Caco-2 (cell line): ENCODE data around the gene ADORA1. TPM values are rescaled to one million over a fixed set of nuclear protein-coding genes. Genes with fewer than 3 reads are reported as not detected.

Experiments used
- BruUV-seq: library from RNA; stranded (reverse); fragments of 400-500 nt; replicated peaks from 2 replicates; lab custom pipeline; 2021; lab: Mats Ljungman, UMichigan
- CTCF ChIA-PET: fragments of 300-600 bp; sonication (Branson Sonifier 250); formaldehyde crosslinking; loops from one replicate; lab custom pipeline; 2022; ENCODE audit warnings: antibody characterized with exemption; lab: Charles Lee
- POLR2A ChIA-PET: fragments of 300-600 bp; sonication (Branson Sonifier 250); formaldehyde crosslinking; loops from one replicate; lab custom pipeline; 2022; ENCODE audit warnings: antibody characterized with exemption; lab: Charles Lee
- DNase-seq, 2 experiments: peaks; one replicate each; pipeline versions ENCODE4 v3.0.0 to v3.0.0-alpha.2; 2020 to 2022
- H3K27me3 ChIP-seq: replicated peaks from 2 replicates; pipeline ENCODE4 v1.6.0; 2011; ENCODE audit warnings: low read length; ENCODE audit not compliant: control insufficient read depth, insufficient read depth
- H3K36me3 ChIP-seq: 2 replicates; pipeline ENCODE4 v1.5.1; 2011; ENCODE audit warnings: low read length; ENCODE audit not compliant: control insufficient read depth, insufficient read depth
- H3K4me1 ChIP-seq: fragments of 250-450 bp; sonication (Bioruptor Pico); 2 replicates; pipeline ENCODE4 v1.5.1; 2020; ENCODE audit warnings: mild to moderate bottlenecking
- H3K4me3 ChIP-seq: 2 replicates; pipeline ENCODE4 v1.5.1; 2011; ENCODE audit warnings: low read depth, mild to moderate bottlenecking, control low read depth, low read length
- H3K9me3 ChIP-seq: fragments of 250-450 bp; sonication (Bioruptor Pico); 2 replicates; pipeline ENCODE4 v1.5.1; 2020; ENCODE audit warnings: mild to moderate bottlenecking, moderate library complexity
- H3K27ac Mint-ChIP-seq: one replicate; pipeline ENCODE4 v1.8.0; 2022; ENCODE audit warnings: mixed read lengths; ENCODE audit not compliant: unreplicated experiment
- H3K27me3 Mint-ChIP-seq: one replicate; pipeline ENCODE4 v1.8.0; 2022; ENCODE audit warnings: mixed read lengths; ENCODE audit not compliant: insufficient read depth, unreplicated experiment
- H3K36me3 Mint-ChIP-seq: one replicate; pipeline ENCODE4 v1.8.0; 2022; ENCODE audit warnings: mild to moderate bottlenecking, mixed read lengths; ENCODE audit not compliant: insufficient read depth, unreplicated experiment
- H3K4me1 Mint-ChIP-seq: one replicate; pipeline ENCODE4 v1.8.0; 2022; ENCODE audit warnings: low read depth, mixed read lengths; ENCODE audit not compliant: unreplicated experiment
- H3K4me3 Mint-ChIP-seq: one replicate; pipeline ENCODE4 v1.8.0; 2022; ENCODE audit warnings: mild to moderate bottlenecking, moderate library complexity, mixed read lengths; ENCODE audit not compliant: unreplicated experiment
- H3K9me3 Mint-ChIP-seq: one replicate; pipeline ENCODE4 v1.8.0; 2022; ENCODE audit warnings: mixed read lengths; ENCODE audit not compliant: unreplicated experiment
- intact Hi-C: fragments of 100-400 bp; cut with micrococcal nuclease; formaldehyde crosslinking; loops from one replicate; pipeline ENCODE4 v1.10.0; 2022; ENCODE audit not compliant: unreplicated experiment
- total RNA-seq: library from RNA; stranded (reverse); gene quantifications from 2 replicates; pipeline ENCODE4 v1.2.3, GENCODE V29; 2022
- TF ChIP-seq, protein P1 (sequence below), 2 experiments: fragments of 200-600 bp in 1 of 2; IDR thresholded peaks; 1 replicate in 1 of 2; 2 replicates in 1 of 2; pipeline versions ENCODE4 v1.5.1 to v1.8.0; 2011 to 2022; ENCODE audit warnings: antibody characterized with exemption in 1 of 2, control low read depth in 1 of 2, inconsistent platforms in 1 of 2, low read depth in 1 of 2, low read length in 1 of 2, mild to moderate bottlenecking in 1 of 2, moderate library complexity in 1 of 2; ENCODE audit not compliant: insufficient read depth in 1 of 2, severe bottlenecking in 1 of 2, unreplicated experiment in 1 of 2

The ADORA1 gene
- total RNA-seq, 1 experiment from 2014 or later: 46.0 TPM

DNA sequence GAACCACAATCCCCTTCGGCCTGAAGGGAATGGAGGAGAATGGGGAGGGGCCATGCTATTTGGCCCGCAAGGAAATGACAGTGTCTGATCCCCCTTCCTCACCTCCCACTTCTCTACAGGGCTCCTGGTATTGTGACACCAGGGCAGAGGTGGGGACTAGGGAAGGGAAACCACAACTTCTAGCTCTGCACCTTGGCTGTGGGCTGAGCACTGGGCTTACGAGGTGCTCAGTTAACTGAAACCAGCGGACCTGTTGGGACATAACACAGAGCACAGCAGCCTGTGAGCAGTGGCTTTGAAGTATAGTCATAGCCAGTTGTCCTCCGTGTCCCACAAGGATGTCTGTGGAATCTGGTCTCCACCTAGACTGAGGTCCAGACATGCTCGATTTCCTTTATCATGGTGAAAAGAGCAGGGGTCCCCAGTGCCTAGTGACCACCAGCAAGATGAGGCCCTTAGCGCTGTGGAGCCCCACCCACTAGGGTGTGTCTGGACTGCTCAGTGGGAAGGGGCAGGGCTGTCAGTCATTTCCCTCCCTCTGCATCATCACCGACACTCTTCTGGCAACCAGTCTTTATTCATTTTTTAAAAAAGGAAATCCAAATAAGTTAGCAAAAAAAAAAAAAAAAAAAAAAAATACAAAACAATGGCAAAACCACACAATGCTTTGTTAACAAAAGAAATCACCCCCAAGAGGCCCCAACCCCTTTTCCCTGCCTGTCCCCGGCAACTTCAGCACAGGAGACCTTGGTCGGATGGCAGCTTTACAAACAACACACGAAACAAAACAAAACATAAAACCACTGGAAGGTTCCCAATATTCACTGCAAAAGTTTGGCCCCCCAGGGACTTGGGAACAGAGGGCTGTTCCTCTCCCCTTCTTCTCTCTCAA is 44.7 kb upstream of the ADORA1 start:
- H3K4me1 ChIP-seq: no peaks in the 10 kb centered on the region
- H3K27me3 Mint-ChIP-seq: no peaks in the 10 kb centered on the region
- no TSS peak for BruUV-seq
- H3K4me3 Mint-ChIP-seq: no peak overlapping the region
- H3K4me3 ChIP-seq: no peak overlapping the region
- ChIA-PET POLR2A (no interaction called here), CTCF (interaction anchor here (1.2 kb wide), 1 partner anchor 35 kb away, joined by 3 read pairs; no protein-coding TSS in a partner anchor)
- intact Hi-C loops: loop anchor here (5.0 kb wide), 1 partner anchor 46 kb away; no protein-coding TSS in a partner anchor
- H3K27ac Mint-ChIP-seq: no peak overlapping the region
- DNase-seq: no peak
- no peaks in the 10 kb centered on the region for H3K36me3 ChIP-seq
- no peaks in the 10 kb centered on the region for H3K9me3 Mint-ChIP-seq
- H3K9me3 ChIP-seq: no peaks in the 10 kb centered on the region
- TF ChIP-seq, protein P1, sequence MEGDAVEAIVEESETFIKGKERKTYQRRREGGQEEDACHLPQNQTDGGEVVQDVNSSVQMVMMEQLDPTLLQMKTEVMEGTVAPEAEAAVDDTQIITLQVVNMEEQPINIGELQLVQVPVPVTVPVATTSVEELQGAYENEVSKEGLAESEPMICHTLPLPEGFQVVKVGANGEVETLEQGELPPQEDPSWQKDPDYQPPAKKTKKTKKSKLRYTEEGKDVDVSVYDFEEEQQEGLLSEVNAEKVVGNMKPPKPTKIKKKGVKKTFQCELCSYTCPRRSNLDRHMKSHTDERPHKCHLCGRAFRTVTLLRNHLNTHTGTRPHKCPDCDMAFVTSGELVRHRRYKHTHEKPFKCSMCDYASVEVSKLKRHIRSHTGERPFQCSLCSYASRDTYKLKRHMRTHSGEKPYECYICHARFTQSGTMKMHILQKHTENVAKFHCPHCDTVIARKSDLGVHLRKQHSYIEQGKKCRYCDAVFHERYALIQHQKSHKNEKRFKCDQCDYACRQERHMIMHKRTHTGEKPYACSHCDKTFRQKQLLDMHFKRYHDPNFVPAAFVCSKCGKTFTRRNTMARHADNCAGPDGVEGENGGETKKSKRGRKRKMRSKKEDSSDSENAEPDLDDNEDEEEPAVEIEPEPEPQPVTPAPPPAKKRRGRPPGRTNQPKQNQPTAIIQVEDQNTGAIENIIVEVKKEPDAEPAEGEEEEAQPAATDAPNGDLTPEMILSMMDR (IDR thresholded peaks at IDR 0.05; ENCODE audit: insufficient read depth in 1 of 2, low read depth in 1 of 2, low read length in 1 of 2, severe bottlenecking in 1 of 2, unreplicated experiment in 1 of 2): no peak
- no peaks in the 10 kb centered on the region for H3K27me3 ChIP-seq
- no peaks in the 10 kb centered on the region for H3K36me3 Mint-ChIP-seq
- no peaks in the 10 kb centered on the region for H3K4me1 Mint-ChIP-seq

DNA sequence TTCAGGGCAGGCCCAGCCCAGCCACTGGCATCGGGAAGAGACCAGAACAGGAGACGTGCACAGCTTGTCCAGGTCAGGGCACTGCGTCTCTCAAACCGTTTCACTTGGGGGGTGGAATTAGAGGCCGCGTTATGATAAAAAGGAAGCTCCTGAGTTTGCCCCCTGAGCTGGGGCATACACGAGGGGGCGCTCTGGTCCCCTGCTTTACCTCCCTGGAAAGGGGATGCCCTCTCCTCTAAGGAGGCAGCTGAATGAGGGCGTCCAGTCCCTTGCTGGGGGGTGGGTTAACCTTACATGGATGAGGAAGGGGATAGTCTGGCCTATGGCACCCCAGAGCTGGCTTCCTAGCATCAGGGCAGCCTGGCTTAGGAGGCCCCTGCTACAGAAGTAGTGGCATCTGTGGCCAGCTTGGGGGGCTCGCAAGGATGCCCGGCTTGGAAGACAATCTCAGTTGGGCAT is 44.0 kb upstream of the ADORA1 start:
- Mint-ChIP-seq H3K9me3 (no peaks in the 10 kb centered on the region), H3K36me3 (no peaks in the 10 kb centered on the region), H3K27ac (no peak overlapping the region), H3K4me3 (no peak overlapping the region), H3K27me3 (no peaks in the 10 kb centered on the region), H3K4me1 (no peaks in the 10 kb centered on the region)
- Histone ChIP-seq H3K9me3 (no peaks in the 10 kb centered on the region), H3K36me3 (no peaks in the 10 kb centered on the region), H3K4me1 (no peaks in the 10 kb centered on the region), H3K4me3 (no peak overlapping the region), H3K27me3 (no peaks in the 10 kb centered on the region)
- TF ChIP-seq, protein P1 (IDR thresholded peaks at IDR 0.05; ENCODE audit: insufficient read depth in 1 of 2, low read depth in 1 of 2, low read length in 1 of 2, severe bottlenecking in 1 of 2, unreplicated experiment in 1 of 2): no peak
- intact Hi-C loops: loop anchor here (5.0 kb wide), 1 partner anchor 46 kb away; no protein-coding TSS in a partner anchor
- no TSS peak for BruUV-seq
- POLR2A ChIA-PET: no interaction called here
- CTCF ChIA-PET: interaction anchor here (0.7 to 1.2 kb wide), 2 partner anchors 34 to 1334 kb away, joined by 3 read pairs; no protein-coding TSS in a partner anchor
- DNase-seq: no peak
